Stimulated activated CD8-positive, alpha-beta memory T cell treated with anti-CD3 and anti-CD28 coated beads, Interleukin-15, amount 100 ng/mL, for 24 hours (primary cell): ENCODE results near the gene MUC22.

Experiments used
- DNase-seq: peaks from one replicate; pipeline ENCODE4 v3.0.0-alpha.2; 2020; ENCODE audit warnings: low read depth

The MUC22 gene

DNA sequence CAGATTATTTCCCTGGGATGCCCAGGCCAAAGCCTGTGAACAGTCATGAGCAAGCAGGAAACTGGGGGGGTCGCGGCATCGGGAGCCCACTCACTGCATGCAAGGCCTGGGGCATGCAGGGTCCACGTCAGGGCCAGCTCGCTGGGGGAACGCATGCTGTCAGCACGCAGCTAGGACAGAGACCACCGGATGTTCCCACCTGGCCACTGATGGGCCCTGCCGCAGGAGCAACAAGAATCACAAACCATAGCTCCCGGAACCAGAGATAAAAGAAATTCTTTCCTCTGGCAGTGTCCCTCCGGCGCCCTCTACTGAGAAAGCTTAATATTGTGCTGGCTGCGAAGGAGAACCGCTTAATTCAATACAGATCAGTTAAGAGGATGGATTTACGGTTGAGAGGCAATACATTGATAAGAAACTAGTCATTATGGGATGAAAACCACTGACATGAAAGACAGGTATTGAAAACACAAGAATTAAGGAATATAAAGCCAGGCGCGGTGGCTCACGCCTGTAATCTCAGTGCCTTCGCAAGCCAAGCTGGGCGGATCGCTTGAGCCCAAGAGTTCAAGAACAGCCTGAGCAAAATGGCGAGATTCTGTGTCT is 69.5 kb downstream of the MUC22 start:
- no peak for DNase-seq

DNA sequence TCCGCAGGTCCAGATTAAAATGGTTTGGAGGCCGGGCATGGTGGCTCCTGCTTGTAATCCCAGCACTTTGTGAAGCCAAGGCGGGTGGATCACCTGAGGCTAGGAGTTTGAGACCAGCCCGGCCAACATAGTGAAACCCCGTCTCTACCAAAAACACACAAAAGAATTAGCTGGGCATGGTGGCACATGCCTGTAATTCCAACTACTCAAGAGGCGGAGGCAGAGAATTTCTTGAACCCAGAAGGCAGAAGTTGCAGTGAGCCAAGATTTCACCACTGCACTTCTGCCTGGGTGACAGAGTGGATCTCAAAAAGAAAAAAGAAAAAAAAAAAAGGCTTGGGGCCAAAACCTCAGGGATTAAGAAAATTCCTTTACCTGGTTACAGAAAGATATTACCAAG is 71.6 kb downstream of the MUC22 start:
- DNase-seq: no peak

- DNase-seq: no peak
Observed at GRCh38 chr6:31083742-31084354, 73.6 kb downstream of the MUC22 start.
